CD4-positive, alpha-beta T cell treated with Interleukin-4 for 4 hours (primary cell): ENCODE data around the gene WWTR1.

Experiments
- DNase-seq: peaks from one replicate; pipeline ENCODE4 v3.0.0-alpha.2; 2020

WWTR1 gene

DNA sequence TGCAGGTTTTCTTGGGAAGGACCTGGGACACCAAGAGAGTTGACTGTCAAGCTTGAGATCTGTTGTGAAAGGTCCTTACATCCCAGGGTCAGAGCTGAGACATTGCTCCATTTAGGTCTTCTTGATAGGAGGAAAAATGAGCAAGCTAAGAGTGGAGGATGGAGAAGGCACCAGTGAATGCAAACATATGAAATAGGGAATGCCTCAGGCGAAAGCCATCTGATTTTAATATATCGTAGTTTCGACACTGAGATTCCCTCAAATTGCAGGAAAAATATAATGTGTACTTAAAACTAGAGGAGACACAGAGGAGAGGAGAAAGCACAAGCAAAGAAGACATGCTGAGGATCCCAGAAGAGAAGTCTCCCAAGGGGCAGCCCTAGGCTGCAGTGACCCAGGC lies 97.8 kb downstream of the WWTR1 start:
- no peak for DNase-seq

GRCh38 chr3:149559525-149559924 lies 98.3 kb downstream of the WWTR1 start:
- no peak for DNase-seq

- DNase-seq = no peak
Observed at GRCh38 chr3:149555927-149556326, 101.9 kb downstream of the WWTR1 start.

DNA sequence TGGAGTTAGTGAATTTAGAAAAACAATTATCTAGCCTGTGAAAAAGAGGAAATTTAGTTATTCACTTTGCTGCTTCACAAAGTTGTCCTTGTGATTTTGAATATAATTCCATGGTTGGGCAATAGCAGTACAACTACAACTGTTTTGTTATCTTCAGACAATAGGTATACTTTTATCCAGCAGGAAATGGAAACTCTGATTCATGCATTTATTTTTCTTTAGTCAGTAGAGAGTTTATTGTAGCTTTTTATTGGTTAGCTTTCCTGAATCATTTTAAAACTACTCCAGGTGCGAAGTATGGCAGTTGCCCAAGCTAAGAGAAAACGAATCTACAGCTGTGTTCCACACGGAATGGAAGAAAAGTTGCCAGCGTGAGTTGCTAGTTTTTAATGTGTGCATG lies 103.0 kb downstream of the WWTR1 start:
- no peak for DNase-seq

- DNase-seq = no peak
Observed at GRCh38 chr3:149553781-149554451, 103.9 kb downstream of the WWTR1 start.

GRCh38 chr3:149552700-149553099 lies 105.1 kb downstream of the WWTR1 start:
- no peak for DNase-seq

DNA sequence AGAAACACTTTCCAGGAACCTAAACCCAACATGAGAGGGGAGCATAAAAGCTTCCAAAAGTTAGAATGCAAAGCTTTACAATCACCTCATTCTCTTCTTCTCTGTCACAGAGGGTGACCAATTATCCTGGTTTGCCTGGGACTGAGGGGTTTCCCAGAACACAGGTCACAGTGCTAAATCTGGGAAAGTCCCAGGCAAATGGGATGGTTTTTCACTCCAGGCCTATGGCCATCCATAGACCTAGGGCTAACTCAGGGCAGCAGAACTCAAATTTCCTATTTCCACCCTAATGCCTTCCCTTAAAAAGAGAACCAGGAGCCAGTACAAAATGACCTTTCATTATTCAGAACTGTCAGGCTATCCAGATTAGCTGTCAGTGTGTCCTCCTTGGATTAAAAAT lies 106.3 kb downstream of the WWTR1 start:
- DNase-seq = no peak

DNA sequence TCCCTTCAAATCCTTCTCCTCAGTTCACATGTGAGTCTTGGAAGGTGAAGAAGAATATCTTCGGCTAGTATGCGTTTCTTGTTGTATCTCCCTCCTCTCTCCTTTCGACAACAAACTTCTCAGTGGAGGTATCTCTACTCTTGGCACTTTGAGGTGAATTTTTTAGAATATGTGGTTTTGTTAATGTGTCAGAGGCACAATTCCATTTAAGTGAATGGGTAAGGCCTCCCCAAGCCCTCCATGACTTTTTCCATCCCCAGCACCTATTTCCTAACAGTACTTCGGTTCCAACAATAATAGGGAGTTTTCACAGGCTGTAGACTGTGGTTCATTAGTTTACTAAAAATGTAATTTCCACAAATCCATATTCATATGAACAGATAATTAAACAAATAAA lies 109.2 kb downstream of the WWTR1 start:
- no peak for DNase-seq

DNA sequence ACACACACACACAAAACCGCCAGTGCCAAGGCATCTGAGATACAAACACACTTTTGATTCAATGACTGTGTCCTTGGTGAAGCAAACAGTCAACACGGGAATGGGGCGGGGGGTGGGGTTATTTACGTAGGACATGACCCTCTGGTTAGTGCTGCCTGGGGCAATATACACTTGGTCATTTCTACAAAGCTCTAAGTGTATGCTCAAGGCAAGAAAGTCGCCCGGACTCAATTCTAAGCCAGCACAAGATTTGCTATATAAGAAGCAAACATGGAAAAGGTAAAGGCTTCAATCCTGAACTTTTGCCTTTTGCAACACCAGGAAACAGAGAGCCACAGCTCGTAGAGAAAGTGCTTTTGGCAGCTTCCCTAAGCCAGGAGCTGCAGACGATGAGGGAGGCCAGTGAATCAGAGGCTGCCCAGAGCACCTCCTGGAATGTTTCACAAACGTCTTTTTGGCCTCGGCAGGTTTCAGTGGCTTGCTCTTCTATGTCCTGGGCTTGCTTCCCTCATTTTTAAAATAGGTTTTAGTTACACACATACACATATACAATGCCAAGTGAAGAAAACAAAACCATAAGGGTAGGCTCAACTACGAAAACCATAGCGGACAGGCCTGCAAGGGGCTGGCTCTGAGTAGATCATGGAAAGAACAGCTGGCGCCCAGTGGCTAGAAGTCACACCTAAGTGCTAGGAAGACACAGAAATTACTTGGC lies 109.7 kb downstream of the WWTR1 start:
- no peak for DNase-seq

DNA sequence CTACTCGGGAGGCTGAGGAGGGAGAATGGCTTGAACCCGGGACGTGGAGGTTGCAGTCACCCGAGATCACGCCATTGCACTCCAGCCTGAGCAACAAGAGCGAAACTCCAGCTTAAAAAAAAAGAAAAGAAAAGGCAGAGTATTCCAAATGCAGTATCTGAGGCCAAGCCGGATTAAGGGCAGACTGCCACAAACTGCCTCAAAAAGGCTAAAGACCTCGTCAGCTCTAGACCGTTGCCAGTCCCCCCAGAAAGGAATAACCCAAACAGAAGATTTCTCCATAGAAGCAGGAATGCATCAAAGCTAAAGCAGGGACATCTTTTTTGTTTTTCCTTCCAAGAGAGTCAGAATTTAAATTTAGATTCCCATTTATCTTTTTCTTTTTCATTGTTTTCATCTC lies 110.4 kb downstream of the WWTR1 start:
- no peak for DNase-seq

DNA sequence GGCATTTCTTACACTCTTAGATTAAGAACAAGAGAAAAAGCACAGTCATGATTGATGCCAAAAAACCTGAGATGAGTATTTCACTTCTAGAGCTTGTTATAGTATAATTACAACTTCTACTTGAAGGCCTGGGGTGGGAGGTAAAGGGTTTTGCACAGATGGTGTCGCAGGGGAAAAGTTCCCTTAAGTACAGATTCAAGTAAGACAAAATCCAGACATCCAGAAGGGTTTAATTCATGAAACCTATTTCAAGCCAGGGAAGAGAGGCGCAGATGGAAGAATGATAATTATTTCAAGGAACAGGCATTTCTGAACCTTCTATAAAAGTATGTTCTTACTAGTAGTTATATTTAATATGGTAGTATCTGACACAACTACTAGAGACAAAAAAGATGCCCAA lies 112.8 kb downstream of the WWTR1 start:
- DNase-seq = no peak

DNA sequence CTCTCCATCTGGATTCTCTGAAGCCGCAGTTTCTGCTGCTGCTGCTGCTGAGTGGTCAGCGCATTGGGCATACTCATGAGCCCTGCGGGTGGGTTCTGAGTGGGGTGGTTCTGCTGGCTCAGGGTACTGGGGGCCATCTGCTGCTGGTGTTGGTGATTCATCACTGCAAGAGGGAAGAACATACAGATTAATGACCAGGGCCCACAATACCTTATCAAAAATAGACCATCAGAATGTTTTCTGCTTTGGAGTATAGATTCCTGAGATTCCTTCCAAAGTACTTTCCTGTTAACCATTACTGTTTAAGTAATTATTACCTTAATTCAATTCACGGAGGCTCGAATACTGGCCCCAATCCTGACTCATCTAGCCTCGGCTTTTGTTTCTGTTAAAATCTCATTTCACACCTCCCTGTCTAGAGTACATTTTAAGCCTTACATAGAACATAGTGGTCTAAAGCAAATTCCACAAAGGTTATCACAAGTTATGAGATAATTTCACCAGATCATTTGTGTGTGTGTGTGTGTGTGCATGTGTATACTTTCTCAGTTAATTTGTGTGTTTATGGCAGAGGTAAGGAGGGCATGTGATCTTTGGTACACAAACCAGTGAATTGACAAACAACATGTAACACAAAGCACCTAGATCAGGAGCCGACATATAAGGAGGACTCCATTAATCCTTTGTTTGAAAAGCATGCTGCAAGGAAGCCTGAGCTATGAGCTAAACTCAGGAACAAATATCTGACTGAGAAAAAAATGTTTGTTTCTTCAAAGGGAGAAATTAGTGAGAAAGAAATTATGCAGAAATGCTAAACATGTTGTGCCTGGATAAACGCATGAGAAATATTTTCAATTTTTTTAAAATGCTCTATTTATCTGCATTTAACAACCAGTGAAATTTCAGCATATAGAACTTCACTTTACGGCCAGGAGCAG lies 115.2 kb downstream of the WWTR1 start:
- no peak for DNase-seq

DNA sequence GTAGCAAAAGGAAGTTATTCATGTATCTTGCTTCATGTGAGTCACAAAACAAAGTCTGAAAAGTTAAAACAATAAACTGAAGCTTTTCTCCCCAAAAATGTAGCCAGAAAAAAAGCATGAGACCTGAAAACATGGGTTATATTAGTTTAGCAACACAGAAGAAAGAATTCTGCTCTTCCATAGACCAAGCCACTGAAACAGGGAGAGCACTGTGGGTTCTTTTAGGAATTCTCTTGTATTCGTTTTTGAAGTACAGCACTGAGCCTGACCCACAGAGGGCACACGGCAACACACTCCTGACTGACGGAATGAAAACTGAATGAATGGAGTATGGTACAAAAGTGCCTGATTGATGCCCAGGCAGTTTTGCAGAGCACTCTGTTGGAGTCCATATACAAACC lies 116.7 kb downstream of the WWTR1 start:
- no peak for DNase-seq

GRCh38 chr3:149538371-149538770 lies 119.5 kb downstream of the WWTR1 start:
- no peak for DNase-seq

DNA sequence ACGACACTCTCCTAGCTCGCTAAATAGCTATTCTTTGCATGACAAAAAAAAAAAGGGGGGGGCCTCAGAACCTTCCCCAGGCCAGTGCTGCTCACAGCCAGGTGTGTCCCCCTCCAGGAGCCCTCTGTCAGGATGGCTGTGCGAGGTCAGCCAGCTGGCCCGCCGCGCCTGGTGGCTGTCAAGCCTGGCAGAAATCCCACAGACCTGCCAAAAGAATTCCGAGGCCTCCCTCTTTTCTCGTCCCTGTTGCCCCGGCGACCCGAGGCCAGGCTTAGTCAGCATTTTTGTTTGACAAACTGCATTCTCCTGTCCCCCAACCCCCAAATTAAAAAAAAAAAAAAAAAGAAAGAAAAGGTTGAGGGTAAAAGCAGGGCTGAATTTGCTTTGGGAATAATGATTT lies 121.4 kb downstream of the WWTR1 start:
- no peak for DNase-seq

GRCh38 chr3:149535333-149535685 lies 122.5 kb downstream of the WWTR1 start:
- no peak for DNase-seq

GRCh38 chr3:149534671-149535332 lies 123.0 kb downstream of the WWTR1 start:
- no peak for DNase-seq

DNA sequence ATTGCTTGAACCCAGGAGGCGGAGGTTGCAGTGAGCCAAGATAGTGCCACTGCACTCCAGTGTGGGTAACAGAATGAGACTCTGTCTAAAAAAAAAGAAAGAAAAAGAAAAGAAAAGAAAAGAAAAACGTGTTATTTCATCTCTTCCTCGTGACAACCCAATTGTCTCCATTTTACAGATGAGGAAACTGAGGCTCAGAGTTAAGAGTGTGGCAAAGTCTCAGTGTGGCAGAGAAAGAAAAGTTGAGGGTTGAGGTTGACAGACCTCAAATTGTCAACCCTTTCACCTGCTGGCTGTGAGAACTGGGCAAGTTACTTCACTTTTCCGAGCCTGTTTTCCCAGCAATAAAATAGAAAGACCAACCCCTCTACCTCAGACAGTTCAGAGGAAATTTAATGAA lies 123.7 kb downstream of the WWTR1 start:
- DNase-seq = no peak

DNA sequence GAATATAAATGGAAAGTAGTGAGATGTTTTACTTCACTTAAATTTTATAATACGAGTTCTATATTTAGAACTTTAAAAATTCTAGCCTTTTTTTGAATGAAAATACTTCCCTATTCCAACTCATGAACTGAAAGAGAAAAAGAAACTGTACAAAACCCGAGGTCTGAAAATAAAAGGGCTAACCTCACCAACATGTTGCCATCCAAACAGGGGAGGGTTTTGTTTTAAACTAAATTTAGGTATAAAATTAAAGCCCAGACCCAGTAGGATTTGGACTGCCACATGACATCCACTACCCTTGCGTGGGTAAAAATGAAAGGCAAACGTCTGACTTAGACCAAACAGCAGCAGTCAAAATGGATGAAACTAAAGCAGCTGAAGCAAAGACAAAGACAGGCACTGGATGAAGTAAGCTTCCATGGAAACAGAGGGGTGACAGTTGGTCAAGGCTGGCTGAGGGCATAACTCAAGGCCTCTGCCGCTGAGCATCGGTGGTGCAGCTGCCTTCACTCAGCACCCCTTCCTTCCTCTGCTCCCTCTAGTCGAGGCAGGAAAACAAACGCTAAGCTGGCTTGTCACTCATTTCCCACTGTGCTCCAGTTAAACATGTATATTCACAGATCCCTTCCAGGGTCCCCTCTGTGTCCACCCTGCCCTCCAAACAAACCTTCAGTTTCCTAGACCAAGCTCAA lies 125.2 kb downstream of the WWTR1 start:
- no peak for DNase-seq

- DNase-seq = no peak
Observed at GRCh38 chr3:149529099-149529498, 128.7 kb downstream of the WWTR1 start.

DNA sequence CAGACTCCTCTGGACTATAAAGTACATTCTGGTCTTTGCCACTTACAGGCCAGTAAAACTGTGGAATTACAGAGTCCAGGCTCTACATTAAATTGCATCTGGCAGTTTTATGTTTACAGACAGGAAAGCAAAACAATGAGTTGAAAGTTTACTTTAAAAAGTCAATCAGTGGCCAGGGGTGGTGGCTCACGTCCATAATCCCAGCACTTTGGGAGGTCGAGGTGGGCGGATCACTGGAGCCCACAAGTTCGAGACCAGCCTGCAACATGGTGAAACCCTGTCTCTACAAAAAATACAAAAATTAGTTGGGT lies 129.5 kb downstream of the WWTR1 start:
- DNase-seq = no peak

DNA sequence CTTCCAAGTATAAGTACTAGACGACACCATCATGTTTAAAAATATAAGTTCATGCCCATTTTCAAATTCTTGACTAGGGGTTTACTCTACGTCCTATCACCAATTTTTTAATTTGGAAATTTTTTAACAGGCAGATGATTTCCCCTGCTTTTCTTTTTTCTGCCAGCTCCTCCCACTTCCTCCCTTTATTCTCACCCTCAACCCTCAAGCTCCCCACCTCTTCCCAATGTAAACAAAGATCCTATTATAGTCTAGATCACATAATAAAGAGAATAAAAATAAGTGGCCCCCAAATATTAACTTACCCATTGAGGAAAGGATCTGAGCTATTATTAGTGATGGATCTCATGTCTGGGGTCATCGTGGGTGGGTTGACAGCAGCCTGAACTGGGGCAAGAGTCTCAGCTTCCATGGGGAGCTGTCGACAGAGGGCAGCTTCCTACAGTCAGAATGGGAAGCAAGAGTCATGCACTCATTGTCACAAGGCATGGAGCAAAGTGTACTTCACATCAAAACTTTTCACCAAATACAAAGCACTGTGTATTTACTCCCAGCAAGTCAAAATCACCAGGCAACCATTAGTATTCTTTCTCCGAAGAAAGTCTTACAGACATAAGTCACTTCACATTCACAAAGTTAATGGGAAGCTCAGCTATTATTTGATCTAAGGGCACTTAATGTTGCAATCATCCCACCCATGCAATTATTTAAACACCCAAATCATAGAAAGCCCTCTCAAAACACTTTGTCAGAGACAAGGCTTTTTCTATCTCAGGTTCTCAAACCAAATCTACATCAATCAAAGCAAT lies 130.1 kb downstream of the WWTR1 start:
- no peak for DNase-seq
